Stimulated activated CD4-positive, alpha-beta T cell treated with anti-CD3 and anti-CD28 coated beads, Interleukin-12 subunit alpha, Interleukin-12 subunit beta, amount 100 ng/mL, for 24 hours (primary cell): ENCODE measurements around the gene NRCAM.

ENCODE experiments used
- DNase-seq, 2 experiments: peaks; one replicate each; pipeline ENCODE4 v3.0.0-alpha.2; 2020; ENCODE audit warnings: low read depth in 2 of 2

NRCAM gene

DNA sequence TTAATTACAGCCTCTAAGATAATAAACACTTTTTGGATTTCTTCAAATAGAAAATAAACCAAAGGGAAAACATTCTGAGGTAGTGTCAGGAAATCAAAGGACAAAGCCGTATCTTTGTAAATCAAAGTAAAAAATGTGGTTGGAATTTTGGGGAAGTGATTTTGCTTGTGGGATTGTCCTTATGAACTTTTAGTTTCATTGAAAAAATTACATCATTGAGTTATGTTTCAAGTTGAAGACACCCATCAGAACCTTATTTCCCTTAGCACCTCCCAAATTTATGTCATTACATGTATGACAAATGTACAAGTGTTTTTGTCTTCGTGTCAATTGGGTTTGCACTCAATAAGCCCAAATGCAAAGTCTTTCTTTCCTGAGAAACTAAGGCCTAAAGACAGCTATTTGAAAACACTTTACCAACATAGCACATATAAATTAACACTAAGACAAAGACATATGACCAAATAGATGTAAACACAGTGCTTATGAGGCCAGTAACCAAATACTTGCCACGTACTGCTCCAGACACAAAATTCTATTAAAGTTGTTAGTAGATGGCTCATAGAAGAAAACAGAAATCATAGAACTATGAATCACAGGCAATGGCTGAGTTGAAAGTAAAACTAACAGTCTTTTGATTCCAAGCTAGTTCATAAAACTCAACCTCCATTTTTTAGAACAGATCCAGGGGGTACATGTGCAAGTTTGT lies 299.2 kb downstream of the NRCAM start:
- DNase-seq = no peak

DNA sequence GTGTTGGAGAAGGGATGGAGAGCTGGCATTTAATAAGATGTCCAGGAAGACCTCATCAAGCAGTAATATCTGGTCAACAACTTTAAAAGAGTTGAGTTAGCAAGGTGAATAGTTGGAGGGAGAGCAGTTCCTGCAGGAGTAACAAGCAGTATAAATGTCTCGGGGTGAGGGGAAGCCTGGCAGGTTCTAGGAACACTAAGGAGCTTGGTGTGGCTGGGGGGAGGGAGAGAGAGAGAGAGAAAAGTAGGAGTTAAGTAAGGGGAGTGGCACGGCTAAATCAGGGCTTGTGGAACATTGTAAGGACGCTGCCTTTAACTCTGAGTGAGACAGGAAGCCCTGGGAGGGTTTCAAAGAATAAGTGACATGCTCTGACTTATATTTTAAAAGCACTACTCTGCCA lies 304.0 kb downstream of the NRCAM start:
- no peak for DNase-seq

DNA sequence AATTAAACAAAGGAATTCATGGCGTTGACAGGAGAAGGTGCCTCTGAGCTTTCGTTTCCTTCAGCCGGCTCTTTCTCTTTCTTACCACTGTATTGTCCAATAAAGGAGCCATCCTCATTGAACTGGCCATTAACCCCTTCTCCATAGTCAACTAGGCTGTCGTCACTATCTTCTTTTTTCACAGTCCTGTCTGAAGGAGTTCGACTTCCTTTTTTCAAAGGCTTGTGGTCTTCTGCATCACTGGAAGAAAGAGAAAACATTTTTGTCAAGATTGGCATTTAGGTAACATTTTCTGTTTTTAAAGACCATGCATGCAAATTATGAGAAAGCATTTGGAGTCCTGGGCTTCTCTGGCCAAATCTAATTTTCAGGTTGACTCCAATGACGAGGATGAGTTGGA lies 306.3 kb downstream of the NRCAM start:
- DNase-seq = no peak

DNA sequence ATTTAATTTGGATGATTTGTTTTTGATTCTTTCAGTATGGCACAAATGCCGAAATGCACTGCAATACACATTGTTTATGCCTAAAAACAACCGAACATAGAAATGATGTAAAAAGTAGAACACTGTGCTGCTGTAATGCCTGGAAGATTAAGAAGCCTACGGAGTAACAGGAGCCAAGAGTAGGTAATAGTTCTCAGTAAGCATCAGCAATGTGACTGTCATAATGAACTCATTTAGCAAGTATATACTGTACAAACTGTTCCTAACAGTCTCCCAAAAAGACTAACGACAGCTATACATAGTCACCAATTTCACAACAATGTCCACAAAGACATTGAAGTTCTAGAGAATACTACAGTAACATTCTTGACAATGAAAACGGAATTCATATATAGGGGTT lies 307.1 kb downstream of the NRCAM start:
- no peak for DNase-seq

DNA sequence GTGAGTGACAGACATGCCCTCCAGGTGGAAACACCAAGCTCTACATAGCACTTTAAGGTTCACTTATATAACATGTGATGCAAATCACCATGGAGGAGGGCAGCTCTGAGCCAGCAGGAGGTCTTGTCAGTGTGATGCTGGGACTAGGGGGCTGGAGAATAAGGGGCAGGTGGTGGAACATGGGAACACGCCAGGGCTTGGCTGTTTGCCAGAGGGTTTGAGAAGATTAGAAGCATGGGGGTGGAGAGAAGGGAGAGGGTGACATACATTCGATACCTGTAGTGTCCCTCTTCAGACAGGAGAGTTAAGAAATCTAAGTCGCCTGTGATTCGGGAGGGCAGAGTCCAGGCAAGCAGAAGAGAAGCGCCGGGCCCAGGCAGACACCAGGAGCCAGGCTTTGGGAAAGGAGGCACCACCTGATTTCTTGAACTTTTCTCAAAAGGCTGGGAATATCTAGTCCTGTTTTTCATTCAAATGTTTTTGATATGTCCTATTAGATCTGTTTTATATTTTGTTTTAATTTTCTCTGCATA lies 309.1 kb downstream of the NRCAM start:
- no peak for DNase-seq

DNA sequence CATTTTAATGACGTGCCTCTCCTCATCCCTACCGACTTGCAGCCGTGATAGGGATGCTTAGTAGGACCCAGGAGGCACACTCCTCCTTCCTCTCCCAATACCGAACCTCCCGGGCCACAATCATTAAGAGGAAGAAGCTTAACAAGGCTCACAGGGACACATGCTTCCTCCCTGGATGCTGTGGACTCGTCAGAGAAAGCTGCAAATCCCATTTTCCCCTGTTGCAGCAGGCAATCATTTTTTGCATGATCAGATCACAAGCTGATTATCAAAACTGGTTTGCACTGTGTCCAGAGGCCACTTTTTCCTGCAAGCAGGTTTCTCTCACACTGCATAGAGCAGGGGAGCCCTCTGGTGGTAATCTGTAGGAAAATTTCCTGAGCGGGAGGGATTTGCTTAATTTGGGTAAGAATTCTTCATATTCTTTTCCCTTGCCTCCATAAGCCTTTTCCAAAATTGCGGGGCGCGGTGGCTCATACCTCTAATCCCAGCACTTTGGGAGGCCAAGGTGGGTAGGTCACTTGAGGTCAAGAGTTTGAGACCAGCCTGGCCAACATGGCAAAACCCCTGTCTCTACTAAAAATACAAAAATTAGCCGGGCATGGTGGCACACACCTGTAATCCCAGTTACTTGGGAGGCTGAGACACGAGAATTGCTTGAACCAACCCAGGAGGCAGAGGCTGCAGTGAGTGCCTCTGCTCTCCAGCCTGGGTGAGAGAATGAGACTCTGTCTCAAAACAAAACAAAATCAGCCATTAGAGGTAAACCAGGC lies 310.0 kb downstream of the NRCAM start:
- peak; percentile 8 to 27 for DNase-seq

DNA sequence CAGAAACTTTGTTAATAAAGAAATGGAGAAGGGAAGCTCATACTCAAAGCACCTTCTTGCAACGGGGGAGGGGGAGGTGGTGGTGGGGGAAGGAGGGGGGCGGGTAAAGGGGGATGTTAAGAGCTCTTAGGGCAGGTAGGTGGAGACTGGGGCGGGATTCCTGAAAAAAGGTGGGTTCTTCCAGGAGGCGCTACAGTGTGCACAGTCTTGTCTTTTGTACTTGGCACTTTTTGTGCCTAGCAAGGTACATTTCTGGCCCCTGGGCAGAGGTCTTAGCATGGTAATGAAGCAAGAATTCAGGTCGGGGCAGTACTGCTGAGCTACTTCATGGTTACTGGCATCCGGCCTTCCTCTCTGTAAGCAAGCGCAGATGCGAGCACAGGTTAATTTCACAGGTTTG lies 310.8 kb downstream of the NRCAM start:
- DNase-seq = no peak

DNA sequence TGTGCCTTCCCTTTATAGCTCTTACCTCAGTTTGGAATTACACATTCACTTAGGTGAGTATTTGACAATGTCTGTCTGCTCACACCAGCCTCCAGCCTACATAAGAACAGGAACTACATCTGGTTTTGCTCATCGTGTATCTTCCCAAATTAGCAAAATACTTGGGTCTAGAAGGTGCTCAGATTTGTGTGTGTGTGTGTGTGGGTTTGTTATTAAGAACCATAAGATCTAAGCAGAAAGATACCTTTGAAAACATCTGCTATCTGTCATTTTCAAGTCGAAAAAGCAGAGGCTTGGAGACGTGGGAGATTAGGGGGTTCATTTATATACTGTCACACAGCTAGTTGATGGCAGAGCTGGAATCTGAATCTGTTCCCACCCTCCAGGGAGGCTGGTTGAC lies 311.3 kb downstream of the NRCAM start:
- DNase-seq = no peak

DNA sequence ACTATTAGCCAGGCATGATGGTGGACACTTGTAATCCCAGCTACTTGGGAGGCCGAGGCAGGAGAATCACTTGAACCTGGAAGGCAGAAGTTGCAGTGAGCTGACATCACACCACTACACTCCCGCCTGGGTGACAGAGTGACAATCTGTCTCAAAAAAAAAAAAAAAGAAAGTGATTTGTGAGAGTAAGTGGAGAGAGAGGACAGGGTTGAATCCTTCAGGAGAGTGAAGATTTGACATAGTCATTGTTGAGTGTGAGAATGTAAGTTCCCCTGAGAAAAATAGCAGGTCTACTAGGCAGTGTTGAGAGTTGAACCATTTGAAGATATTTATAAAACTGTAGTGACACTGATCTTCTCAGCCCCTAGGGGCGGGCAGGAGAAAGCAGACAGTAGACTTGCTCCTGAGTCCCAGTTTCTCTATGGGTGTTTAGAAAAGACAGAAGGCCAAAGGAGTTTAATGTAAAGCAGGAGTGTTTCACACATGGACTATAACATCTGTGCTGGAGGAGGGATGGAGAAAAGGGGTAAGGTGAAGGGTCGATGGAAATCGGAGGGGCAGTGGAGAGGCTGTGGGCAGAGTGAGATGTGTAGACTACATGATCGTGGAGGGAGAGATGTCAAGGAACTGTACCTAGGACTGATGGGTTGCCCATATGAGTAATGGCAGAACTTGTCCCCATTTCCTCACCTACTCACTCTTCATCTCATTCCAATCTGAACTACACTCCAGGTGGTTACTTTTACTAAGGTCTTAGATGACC lies 312.4 kb downstream of the NRCAM start:
- DNase-seq = no peak

DNA sequence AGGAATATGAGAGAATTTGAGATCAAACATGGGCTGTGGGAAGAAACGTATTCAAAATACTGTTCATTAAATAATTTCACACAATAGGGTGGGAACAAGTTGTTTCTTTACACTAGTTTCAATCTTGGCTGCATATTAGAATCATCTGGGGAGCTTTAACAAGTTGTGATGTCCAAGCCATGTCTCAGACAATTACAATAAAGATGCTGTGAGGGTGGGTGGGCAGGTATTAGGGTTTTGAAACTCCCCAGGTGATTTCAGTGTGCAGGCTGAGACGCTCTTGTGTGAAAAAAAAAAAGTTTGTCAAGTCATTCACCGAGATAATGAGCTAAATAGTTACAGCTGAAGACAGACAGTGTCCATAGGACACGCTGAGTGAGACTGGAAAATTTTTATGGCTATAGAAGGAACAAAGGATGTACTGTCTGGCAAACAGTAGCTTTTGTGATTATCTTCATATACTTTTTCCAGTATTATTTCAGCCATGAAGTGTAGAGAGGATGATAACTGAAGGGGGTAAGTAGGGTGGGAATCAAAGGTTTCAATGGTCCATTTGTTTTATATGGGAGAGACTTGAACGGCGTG lies 313.5 kb downstream of the NRCAM start:
- no peak for DNase-seq

DNA sequence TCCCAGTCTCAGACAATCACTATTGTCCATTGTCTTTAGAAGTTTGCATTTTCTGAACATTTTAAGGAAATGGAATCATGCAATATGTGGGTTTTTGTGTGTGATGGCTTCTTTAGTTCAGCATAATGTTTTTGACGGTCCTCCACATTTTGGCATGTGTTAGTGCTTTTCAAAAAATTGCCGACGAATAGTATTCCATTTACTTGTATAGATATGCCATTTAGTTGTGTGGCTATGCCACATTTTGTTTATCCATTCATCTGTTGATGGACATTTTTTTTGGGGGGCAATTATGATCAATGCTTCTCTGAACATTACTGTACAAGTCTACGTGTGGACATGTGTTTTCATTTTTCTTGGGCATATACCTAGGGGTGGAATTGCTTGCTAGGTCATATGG lies 314.1 kb downstream of the NRCAM start:
- no peak for DNase-seq

DNA sequence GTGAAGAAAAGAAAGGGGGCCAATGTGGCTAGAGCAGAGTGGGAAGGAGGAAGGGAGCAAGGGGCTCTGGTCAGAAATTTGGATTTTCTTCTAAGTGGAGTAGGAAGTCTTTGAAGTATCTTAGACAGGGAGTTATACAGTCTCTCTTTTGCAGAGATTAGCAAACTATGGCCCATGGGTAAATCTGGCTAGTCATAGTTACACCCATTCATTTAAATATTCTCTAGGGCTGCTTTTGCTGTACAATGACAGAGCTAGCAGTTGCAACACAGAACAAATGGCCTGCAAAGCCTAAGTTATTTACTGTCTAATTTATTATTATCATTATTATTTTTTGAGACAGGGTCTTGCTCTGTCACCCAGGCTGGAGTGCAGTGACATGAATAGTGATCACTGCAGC lies 315.6 kb downstream of the NRCAM start:
- DNase-seq = no peak

DNA sequence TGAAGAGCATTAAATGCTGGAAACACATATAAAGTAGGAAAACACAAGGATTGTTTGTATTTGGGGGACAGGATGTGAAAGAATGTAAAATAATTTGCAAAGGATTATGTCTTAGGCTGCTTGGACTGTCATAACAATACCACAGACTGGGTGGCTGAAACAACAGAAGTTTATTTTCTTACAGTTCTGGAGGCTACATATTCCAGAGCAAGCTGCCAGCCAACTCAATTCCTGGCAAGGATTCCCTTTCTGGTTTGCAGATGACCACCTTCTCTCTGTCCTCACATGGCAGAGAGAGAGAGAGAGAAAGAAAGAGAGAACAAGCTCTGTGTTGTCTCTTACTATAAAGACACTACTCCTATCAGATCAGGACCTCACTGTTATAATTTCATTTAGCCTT lies 317.3 kb downstream of the NRCAM start:
- DNase-seq = no peak

DNA sequence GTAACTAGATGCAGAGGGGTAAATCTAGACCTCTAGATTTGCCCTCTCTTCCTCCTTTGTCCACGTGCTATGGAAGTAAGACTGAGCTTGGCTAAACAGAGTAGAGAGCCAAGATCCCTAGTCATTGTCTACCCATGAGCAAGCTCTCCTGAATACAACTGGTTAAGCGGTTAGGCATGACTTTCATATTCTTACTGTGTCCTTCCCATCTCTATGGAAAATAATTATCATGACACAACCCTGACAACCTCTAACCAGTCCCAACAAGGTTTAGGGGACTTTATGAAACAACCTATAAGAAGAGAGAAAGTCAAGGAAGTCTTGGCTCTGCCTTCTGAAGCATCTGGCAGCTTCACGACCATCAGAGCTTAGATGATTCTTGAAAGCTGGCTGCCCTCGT lies 318.2 kb downstream of the NRCAM start:
- no peak for DNase-seq

DNA sequence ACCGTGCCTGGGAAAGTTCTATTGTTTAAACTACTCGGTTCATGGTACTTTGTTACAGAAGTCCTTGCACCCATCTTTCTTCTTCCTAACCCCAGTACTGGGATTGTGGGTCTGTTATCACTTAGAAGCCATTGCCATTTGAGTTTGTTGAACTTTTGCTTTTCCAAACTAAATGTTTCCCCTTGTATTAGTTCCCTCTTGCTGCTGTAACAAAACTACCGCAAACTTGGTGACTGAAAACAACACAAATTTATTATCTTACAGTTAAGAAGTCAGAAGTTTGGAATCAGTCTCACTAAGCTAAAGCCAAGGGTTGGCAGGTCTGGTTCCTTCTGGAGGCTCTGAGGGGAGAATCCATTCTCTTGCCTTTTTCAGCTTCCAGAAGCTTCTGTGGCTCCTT lies 319.2 kb downstream of the NRCAM start:
- no peak for DNase-seq

DNA sequence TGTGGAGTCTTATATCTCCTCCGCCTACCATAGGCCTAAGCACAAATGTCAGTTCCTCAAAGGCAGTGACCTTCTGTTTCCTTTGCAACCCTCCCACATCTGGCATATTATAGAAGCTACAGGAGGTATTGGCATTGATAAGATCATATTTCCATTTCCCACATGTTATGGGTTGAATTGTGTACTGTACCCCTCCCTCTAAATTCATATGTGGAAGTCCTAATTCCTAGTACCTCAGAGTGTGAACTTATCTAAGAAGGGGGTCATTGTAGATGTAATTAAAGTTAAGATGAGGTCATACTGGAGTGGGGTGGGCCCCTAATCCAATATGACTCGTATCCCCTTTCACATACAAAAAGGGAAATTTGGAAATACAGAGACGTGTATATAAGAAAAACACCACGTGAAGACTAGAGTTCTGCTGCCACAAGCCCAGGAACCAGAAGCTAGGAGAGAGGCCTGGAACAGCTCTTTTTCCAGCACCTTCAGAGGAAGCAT lies 320.0 kb downstream of the NRCAM start:
- no peak for DNase-seq

DNA sequence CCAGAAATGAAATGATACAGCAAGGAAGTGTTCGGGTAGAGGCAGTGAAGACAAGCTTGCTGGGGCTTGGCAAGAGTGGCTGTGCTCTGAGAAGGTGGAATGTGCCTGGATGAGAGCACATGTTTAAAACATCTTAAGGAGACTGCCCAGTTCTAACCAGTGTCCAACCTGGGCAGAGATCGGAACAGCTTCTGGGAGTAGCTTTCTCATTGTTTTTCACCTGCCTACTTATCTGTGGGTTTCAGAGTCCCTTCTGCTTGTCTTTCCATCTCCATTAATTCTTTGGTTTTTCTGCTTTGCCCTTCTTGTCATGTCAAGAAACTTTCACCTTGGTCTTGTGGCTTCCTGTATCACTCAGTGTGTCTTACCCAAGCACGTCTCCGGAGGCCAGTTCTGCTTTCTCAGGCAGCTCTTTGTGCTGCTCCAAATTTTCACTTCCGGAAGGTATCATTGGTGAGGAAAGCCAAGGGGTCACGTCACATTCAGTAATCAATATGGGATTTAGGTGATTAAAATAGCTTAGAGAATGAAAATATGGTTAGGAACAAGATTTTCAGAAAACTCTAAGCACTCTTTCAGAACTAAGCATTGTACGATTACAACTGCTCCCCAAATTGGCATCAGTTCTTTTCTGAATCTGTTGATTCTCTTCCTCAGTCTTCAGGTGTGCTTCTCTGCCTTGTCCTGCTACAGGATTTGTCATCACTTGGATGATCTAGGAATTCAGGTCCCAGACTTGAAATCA lies 320.6 kb downstream of the NRCAM start:
- peak in 1 of 2 experiments; percentile 29 for DNase-seq

DNA sequence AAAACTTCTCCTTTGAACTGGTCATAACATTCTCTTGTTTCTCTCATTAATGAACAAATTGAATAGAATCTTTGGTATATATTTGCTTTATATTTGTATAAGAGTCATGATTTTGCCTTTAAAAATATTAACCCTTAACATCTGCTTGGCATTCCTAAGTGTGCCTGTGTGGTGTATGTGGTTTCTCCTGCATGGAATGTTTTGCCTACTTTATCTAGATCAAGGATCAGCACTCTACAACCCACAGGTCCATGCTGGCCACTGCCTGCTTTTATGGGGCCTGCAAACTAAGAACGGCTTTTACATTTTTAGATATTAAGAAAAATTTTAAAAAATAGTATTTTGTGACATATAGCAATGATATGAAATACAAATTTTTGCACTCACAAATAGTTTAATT lies 321.8 kb downstream of the NRCAM start:
- DNase-seq = no peak

DNA sequence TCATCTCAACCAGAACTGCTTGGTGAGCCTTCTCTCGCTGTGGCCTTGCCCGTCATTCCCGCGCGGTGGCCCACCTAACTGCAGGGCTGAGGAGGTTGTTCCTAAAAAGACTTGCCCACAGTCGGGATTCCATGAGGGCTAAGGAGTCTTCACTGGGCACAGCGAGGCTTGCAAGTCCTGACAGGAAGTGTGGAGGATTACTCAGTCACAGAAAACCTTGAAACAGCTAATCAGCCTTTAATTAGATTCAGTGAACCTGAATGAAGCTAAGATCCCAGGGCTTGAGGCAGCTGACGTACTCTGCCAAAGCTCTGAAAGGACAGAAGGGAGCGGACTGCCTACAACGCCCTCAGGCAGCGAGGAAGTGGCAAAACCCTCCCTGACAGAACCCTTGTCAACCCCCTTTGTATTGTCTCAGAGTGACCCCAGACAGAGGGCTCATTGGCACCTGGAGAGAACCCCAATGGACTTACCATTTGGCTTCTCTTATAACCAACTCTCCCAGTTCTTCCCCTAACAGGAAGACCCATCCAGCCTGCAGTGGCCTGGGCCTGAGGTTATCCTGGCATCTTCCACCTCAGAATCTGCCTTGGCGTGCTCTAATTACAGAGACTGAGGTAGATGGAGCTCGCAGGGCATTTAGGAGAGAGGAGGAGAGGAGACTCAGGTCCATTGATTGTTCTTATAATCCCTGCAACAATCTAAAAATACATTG lies 323.5 kb downstream of the NRCAM start:
- DNase-seq = no peak

DNA sequence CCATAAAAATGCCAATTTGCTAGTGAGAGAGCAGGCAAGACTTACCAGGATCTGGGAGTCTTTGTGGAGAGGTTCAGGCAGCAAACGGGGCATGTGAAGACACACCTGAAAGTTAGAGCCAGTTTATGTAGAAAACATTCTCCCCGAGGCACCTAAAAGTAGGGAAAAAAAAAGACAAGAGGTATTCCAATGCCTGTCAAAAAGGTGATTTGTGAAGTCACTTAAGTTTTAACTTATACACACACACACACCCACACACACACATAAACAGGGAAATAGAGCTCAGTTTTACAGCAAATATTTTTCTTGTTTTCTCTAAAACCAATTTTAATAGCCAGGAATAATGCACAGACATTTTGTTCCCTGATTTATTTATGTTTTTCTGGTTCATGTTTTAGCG lies 326.0 kb downstream of the NRCAM start, which contains the start of gene LAMB4:
Gene LAMB4, minus strand, starts transcription at position 101 of the 400 bp plus-strand sequence. CDS start 7,197 bp downstream, outside the sequence.
- no peak for DNase-seq
